Suprapubic skin (tissue), 4 donors: ENCODE results near the gene KHDRBS1. TPM values are rescaled to one million over a fixed set of nuclear protein-coding genes. Genes with fewer than 3 reads are reported as not detected.
A peak's percentile ranks its signal among the peaks of the same experiment; 100 is the strongest.
"Not testable (repeated sequence)": the region's sequence is repeated elsewhere in the genome, so short reads cannot be mapped to it uniquely, and the experiment has no call there.

Source experiments
- DNase-seq, 2 donors: peaks; one replicate each; pipeline ENCODE4 v3.0.0-alpha.2; 2019; ENCODE audit warnings: low spot score in 2 of 2
- H3K27ac ChIP-seq: fragments of 200-600 bp; sonication (generic); one replicate; pipeline ENCODE4 v1.5.1; 2019
- H3K27me3 ChIP-seq: fragments of 200-600 bp; sonication (generic); one replicate; pipeline ENCODE4 v1.5.1; 2019
- H3K36me3 ChIP-seq: fragments of 200-600 bp; sonication (generic); one replicate; pipeline ENCODE4 v1.5.1; 2019
- H3K4me1 ChIP-seq: fragments of 200-600 bp; sonication (generic); one replicate; pipeline ENCODE4 v1.5.1; 2019
- H3K4me3 ChIP-seq: fragments of 200-600 bp; sonication (generic); one replicate; pipeline ENCODE4 v1.5.1; 2019; ENCODE audit warnings: mild to moderate bottlenecking
- H3K9me3 ChIP-seq: fragments of 200-600 bp; sonication (generic); one replicate; pipeline ENCODE4 v1.5.1; 2019
- EP300 ChIP-seq: sonication (generic); formaldehyde crosslinking; IDR thresholded peaks from one replicate; pipeline ENCODE4 v1.6.1; 2017; ENCODE audit warnings: antibody characterized with exemption
- POLR2A ChIP-seq, 2 donors: fragments of 450-650 bp; IDR thresholded peaks; one replicate each; pipeline ENCODE4 v1.6.1; 2017; ENCODE audit warnings: antibody characterized with exemption in 2 of 2, mild to moderate bottlenecking in 2 of 2, moderate library complexity in 2 of 2
- POLR2AphosphoS5 ChIP-seq, 3 donors: sonication (generic); formaldehyde crosslinking; IDR thresholded peaks; one replicate each; pipeline ENCODE4 v1.6.1; 2017; ENCODE audit warnings: antibody characterized with exemption in 3 of 3
- WGBS: methylation state at CpG from one replicate; pipeline ENCODE4 v1.1.5; 2018; 5-methylcytosine and 5-hydroxymethylcytosine counted together
- total RNA-seq, 4 donors: library from RNA; depleted of rRNA; stranded (reverse); fragments of >200 nt; gene quantifications; one replicate each; pipeline ENCODE4 v1.1.0, GENCODE V29; 2016
- TF ChIP-seq, protein P1 (sequence below), 2 donors: fragments of 200-600 bp in 1 of 2; fragments of 450-650 bp in 1 of 2; sonication (generic) in 1 of 2; IDR thresholded peaks; one replicate each; pipeline ENCODE4 v1.5.1; 2016 to 2019; ENCODE audit warnings: antibody characterized with exemption in 2 of 2, mild to moderate bottlenecking in 1 of 2, moderate library complexity in 1 of 2

Gene KHDRBS1
- total RNA-seq, 4 donors from 2014 or later, result 57.2 to 85.2 (median 64.3) TPM

- no peaks in the 10 kb centered on the region for H3K9me3 ChIP-seq
- peaks cover 4% of the 10 kb centered on the region for H3K4me1 ChIP-seq
- TF ChIP-seq POLR2A (IDR thresholded peaks at IDR 0.05) (no peak), EP300 (no peak), POLR2AphosphoS5 (IDR thresholded peaks at IDR 0.05) (no peak)
- TF ChIP-seq, protein P1, sequence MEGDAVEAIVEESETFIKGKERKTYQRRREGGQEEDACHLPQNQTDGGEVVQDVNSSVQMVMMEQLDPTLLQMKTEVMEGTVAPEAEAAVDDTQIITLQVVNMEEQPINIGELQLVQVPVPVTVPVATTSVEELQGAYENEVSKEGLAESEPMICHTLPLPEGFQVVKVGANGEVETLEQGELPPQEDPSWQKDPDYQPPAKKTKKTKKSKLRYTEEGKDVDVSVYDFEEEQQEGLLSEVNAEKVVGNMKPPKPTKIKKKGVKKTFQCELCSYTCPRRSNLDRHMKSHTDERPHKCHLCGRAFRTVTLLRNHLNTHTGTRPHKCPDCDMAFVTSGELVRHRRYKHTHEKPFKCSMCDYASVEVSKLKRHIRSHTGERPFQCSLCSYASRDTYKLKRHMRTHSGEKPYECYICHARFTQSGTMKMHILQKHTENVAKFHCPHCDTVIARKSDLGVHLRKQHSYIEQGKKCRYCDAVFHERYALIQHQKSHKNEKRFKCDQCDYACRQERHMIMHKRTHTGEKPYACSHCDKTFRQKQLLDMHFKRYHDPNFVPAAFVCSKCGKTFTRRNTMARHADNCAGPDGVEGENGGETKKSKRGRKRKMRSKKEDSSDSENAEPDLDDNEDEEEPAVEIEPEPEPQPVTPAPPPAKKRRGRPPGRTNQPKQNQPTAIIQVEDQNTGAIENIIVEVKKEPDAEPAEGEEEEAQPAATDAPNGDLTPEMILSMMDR (IDR thresholded peaks at IDR 0.05), result no peak
- no peak for DNase-seq
- no peak overlapping the region for H3K4me3 ChIP-seq
- 89% methylated on average over 5 of the region's 5 CpGs for WGBS
- H3K27ac ChIP-seq, result no peak overlapping the region
- no peaks in the 10 kb centered on the region for H3K27me3 ChIP-seq
- no peaks in the 10 kb centered on the region for H3K36me3 ChIP-seq
These were observed 11.8 kb upstream of the KHDRBS1 start for GRCh38 chr1:32001863-32002262.

- H3K4me3 ChIP-seq, H3K27me3 ChIP-seq, H3K4me1 ChIP-seq, H3K36me3 ChIP-seq, H3K27ac ChIP-seq, DNase-seq, H3K9me3 ChIP-seq: not testable (repeated sequence)
- WGBS, result 33% methylated on average over 4 of the region's 4 CpGs
These were observed 11.4 kb upstream of the KHDRBS1 start for GRCh38 chr1:32002285-32002684.

- Histone ChIP-seq H3K4me1 (peaks cover 4% of the 10 kb centered on the region), H3K4me3 (no peak overlapping the region), H3K27me3 (no peaks in the 10 kb centered on the region), H3K9me3 (no peaks in the 10 kb centered on the region), H3K36me3 (no peaks in the 10 kb centered on the region), H3K27ac (no peak overlapping the region)
- WGBS, result 84% methylated on average over 3 of the region's 3 CpGs
- DNase-seq, result peak in 1 of 2 donors; percentile 18
- TF ChIP-seq, protein P1 (IDR thresholded peaks at IDR 0.05), result no peak
- no peak for TF ChIP-seq POLR2A (IDR thresholded peaks at IDR 0.05)
- TF ChIP-seq EP300, result no peak
- no peak for TF ChIP-seq POLR2AphosphoS5 (IDR thresholded peaks at IDR 0.05)
These were observed 8.1 kb upstream of the KHDRBS1 start for GRCh38 chr1:32005522-32005921.

GRCh38 chr1:32007591-32007940 lies 6.1 kb upstream of the KHDRBS1 start:
- peaks cover 4% of the 10 kb centered on the region for H3K4me1 ChIP-seq
- H3K36me3 ChIP-seq, result no peaks in the 10 kb centered on the region
- 100% methylated on average over 1 of the region's 1 CpG for WGBS
- no peak overlapping the region for H3K27ac ChIP-seq
- H3K4me3 ChIP-seq, result no peak overlapping the region
- TF ChIP-seq, protein P1 (IDR thresholded peaks at IDR 0.05), result no peak
- TF ChIP-seq POLR2AphosphoS5 (IDR thresholded peaks at IDR 0.05), result no peak
- TF ChIP-seq EP300, result no peak
- TF ChIP-seq POLR2A (IDR thresholded peaks at IDR 0.05), result no peak
- no peaks in the 10 kb centered on the region for H3K27me3 ChIP-seq
- H3K9me3 ChIP-seq, result no peaks in the 10 kb centered on the region
- no peak for DNase-seq

DNA sequence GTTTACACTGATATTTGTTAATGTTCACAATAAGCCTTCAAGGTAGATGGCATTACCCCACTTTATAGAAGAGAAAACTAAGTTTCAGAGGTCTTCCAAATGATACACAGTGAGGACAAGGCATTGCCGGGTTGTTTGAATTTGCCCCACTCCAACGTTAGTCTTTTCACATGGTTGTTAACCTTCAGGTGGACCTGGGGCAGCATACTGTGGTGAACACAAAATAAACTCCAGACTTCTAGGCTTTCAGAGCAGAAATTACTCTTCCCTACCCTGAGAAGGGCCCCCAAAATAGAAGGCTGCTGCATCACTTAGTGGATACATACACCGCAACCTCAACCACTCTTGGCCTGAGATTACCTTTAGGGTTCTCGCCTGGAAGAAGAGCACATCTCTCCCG lies 3.4 kb upstream of the KHDRBS1 start:
- H3K36me3 ChIP-seq, result no peaks in the 10 kb centered on the region
- no peaks in the 10 kb centered on the region for H3K9me3 ChIP-seq
- H3K27ac ChIP-seq, result no peak overlapping the region
- TF ChIP-seq POLR2A (IDR thresholded peaks at IDR 0.05), result no peak
- peak in 1 of 2 donors; percentile 52 for DNase-seq
- no peak overlapping the region for H3K4me3 ChIP-seq
- no peaks in the 10 kb centered on the region for H3K27me3 ChIP-seq
- 91% methylated on average over 5 of the region's 5 CpGs for WGBS
- peaks cover 10% of the 10 kb centered on the region for H3K4me1 ChIP-seq

- TF ChIP-seq POLR2AphosphoS5 (IDR thresholded peaks at IDR 0.05) (no peak), EP300 (no peak), POLR2A (IDR thresholded peaks at IDR 0.05) (no peak)
- TF ChIP-seq, protein P1 (IDR thresholded peaks at IDR 0.05), result no peak
- H3K36me3 ChIP-seq, result no peaks in the 10 kb centered on the region
These were observed 821 bp upstream of the KHDRBS1 start for GRCh38 chr1:32012709-32013385.

More at GRCh38 chr1:32012709-32013385, 821 bp upstream of the KHDRBS1 start:
- Histone ChIP-seq H3K4me1 (peaks cover 31% of the 10 kb centered on the region), H3K27me3 (no peaks in the 10 kb centered on the region), H3K27ac (peak overlapping the region; percentile 98), H3K4me3 (peak overlapping the region; percentile 92), H3K9me3 (no peaks in the 10 kb centered on the region)
- 54% methylated on average over 12 of the region's 12 CpGs for WGBS
- no peak for DNase-seq
